Nephron (organoid): ENCODE data around the gene PRDM16.

Experiments used
- H3K27ac Mint-ChIP-seq, 3 experiments: 2 replicates each; pipeline ENCODE4 v1.8.0; 2020; ENCODE audit warnings: mixed read lengths in 3 of 3, mild to moderate bottlenecking in 2 of 3, moderate library complexity in 1 of 3
- H3K27me3 Mint-ChIP-seq: 2 replicates; pipeline ENCODE4 v1.8.0; 2021; ENCODE audit warnings: low read depth, mild to moderate bottlenecking, moderate library complexity, mixed read lengths
- H3K36me3 Mint-ChIP-seq: 2 replicates; pipeline ENCODE4 v1.8.0; 2020; ENCODE audit warnings: low read depth, mixed read lengths
- H3K4me1 Mint-ChIP-seq: 2 replicates; pipeline ENCODE4 v1.8.0; 2020; ENCODE audit warnings: mixed read lengths
- H3K4me3 Mint-ChIP-seq, 3 experiments: 2 replicates each; pipeline ENCODE4 v1.8.0; 2020; ENCODE audit warnings: mild to moderate bottlenecking in 3 of 3, mixed read lengths in 3 of 3, moderate library complexity in 2 of 3
- H3K9me3 Mint-ChIP-seq: 2 replicates; pipeline ENCODE4 v1.8.0; 2020; ENCODE audit warnings: mixed read lengths
- CTCF ChIP-seq, 3 experiments: fragments of 200-600 bp; sonication (generic); IDR thresholded peaks; one replicate each; pipeline ENCODE4 v1.5.0; 2021; ENCODE audit warnings: antibody characterized with exemption in 3 of 3; ENCODE audit not compliant: unreplicated experiment in 3 of 3

PRDM16 gene

GRCh38 chr1:3139871-3140361 lies 70.9 kb downstream of the PRDM16 start:
- Mint-ChIP-seq H3K9me3 (no peaks in the 10 kb centered on the region), H3K27me3 (peaks cover 83% of the 10 kb centered on the region), H3K27ac (no peak overlapping the region), H3K4me1 (peaks cover 11% of the 10 kb centered on the region), H3K4me3 (peak overlapping the region in 2 of 3 experiments; percentile 26 to 59), H3K36me3 (no peaks in the 10 kb centered on the region)
- no peak for TF ChIP-seq CTCF (IDR thresholded peaks at IDR 0.05; ENCODE audit: unreplicated experiment in 3 of 3)

GRCh38 chr1:3140437-3140836 lies 71.4 kb downstream of the PRDM16 start:
- no peak overlapping the region for H3K27ac Mint-ChIP-seq
- no peaks in the 10 kb centered on the region for H3K36me3 Mint-ChIP-seq
- no peaks in the 10 kb centered on the region for H3K9me3 Mint-ChIP-seq
- TF ChIP-seq CTCF (IDR thresholded peaks at IDR 0.05; ENCODE audit: unreplicated experiment in 3 of 3): no peak
- peaks cover 11% of the 10 kb centered on the region for H3K4me1 Mint-ChIP-seq
- peaks cover 84% of the 10 kb centered on the region for H3K27me3 Mint-ChIP-seq
- H3K4me3 Mint-ChIP-seq: peak overlapping the region in 1 of 3 experiments; percentile 59

- Mint-ChIP-seq H3K36me3 (no peaks in the 10 kb centered on the region), H3K27ac (no peak overlapping the region), H3K4me3 (peak overlapping the region in 1 of 3 experiments; percentile 15), H3K4me1 (peaks cover 11% of the 10 kb centered on the region), H3K27me3 (peaks cover 89% of the 10 kb centered on the region), H3K9me3 (no peaks in the 10 kb centered on the region)
- no peak for TF ChIP-seq CTCF (IDR thresholded peaks at IDR 0.05; ENCODE audit: unreplicated experiment in 3 of 3)
These were observed 72.1 kb downstream of the PRDM16 start for GRCh38 chr1:3141129-3141528.

GRCh38 chr1:3141836-3142235 lies 72.8 kb downstream of the PRDM16 start:
- Mint-ChIP-seq H3K4me3 (no peak overlapping the region), H3K9me3 (no peaks in the 10 kb centered on the region), H3K27me3 (peaks cover 91% of the 10 kb centered on the region), H3K36me3 (no peaks in the 10 kb centered on the region), H3K4me1 (peaks cover 7% of the 10 kb centered on the region), H3K27ac (no peak overlapping the region)
- TF ChIP-seq CTCF (IDR thresholded peaks at IDR 0.05; ENCODE audit: unreplicated experiment in 3 of 3): no peak

GRCh38 chr1:3142236-3142635 lies 73.2 kb downstream of the PRDM16 start:
- Mint-ChIP-seq H3K27ac (no peak overlapping the region), H3K4me1 (peaks cover 7% of the 10 kb centered on the region), H3K4me3 (no peak overlapping the region), H3K27me3 (peaks cover 90% of the 10 kb centered on the region), H3K9me3 (no peaks in the 10 kb centered on the region), H3K36me3 (no peaks in the 10 kb centered on the region)
- no peak for TF ChIP-seq CTCF (IDR thresholded peaks at IDR 0.05; ENCODE audit: unreplicated experiment in 3 of 3)

- peaks cover 7% of the 10 kb centered on the region for H3K4me1 Mint-ChIP-seq
- no peak overlapping the region for H3K27ac Mint-ChIP-seq
- no peak overlapping the region for H3K4me3 Mint-ChIP-seq
- H3K36me3 Mint-ChIP-seq: no peaks in the 10 kb centered on the region
- no peak for TF ChIP-seq CTCF (IDR thresholded peaks at IDR 0.05; ENCODE audit: unreplicated experiment in 3 of 3)
- H3K27me3 Mint-ChIP-seq: peaks cover 90% of the 10 kb centered on the region
- H3K9me3 Mint-ChIP-seq: no peaks in the 10 kb centered on the region
These were observed 73.7 kb downstream of the PRDM16 start for GRCh38 chr1:3142751-3143150.
